Fibroblast of lung (primary cell): ENCODE results near the gene ZNF789. TPM values are rescaled to one million over a fixed set of nuclear protein-coding genes. Genes with fewer than 3 reads are reported as not detected.

ENCODE experiments used
- DNase-seq, 2 donors: peaks; one replicate each; pipeline versions ENCODE4 v3.0.0 to v3.0.0-alpha.2; 2010; ENCODE audit warnings: low read depth in 2 of 2
- H2AFZ ChIP-seq: 2 replicates; pipeline ENCODE4 v1.5.1; 2012; ENCODE audit warnings: low read length, control low read depth, inconsistent platforms
- H3K27ac ChIP-seq: 2 replicates; pipeline ENCODE4 v1.5.1; 2011; ENCODE audit warnings: low read length, control low read depth; ENCODE audit not compliant: insufficient read depth
- H3K27me3 ChIP-seq: 2 replicates; pipeline ENCODE4 v1.5.1; 2011; ENCODE audit warnings: mild to moderate bottlenecking, low read length; ENCODE audit not compliant: control insufficient read depth, insufficient read depth
- H3K36me3 ChIP-seq: 2 replicates; pipeline ENCODE4 v1.5.1; 2011; ENCODE audit warnings: low read length; ENCODE audit not compliant: control insufficient read depth, insufficient read depth
- H3K4me1 ChIP-seq: 2 replicates; pipeline ENCODE4 v1.5.1; 2011; ENCODE audit warnings: low read length; ENCODE audit not compliant: control insufficient read depth, insufficient read depth; ENCODE audit errors: extremely low read depth
- H3K4me2 ChIP-seq: 2 replicates; pipeline ENCODE4 v1.5.1; 2011; ENCODE audit warnings: low read length, control low read depth; ENCODE audit not compliant: insufficient read depth; ENCODE audit errors: extremely low read depth
- H3K4me3 ChIP-seq, 4 experiments: fragments of 200-600 bp in 1 of 4; sonication (generic) in 1 of 4; replicated peaks in 1 of 4; 2 replicates each; pipeline ENCODE4 v1.5.1; 2011 to 2016; ENCODE audit warnings: low read length in 4 of 4, low read depth in 3 of 4, mild to moderate bottlenecking in 3 of 4, control low read depth in 2 of 4, inconsistent platforms in 1 of 4, mixed read lengths in 1 of 4; ENCODE audit not compliant: insufficient read depth in 1 of 4; ENCODE audit errors: control extremely low read depth in 1 of 4
- H3K79me2 ChIP-seq: 2 replicates; pipeline ENCODE4 v1.5.1; 2012; ENCODE audit warnings: mild to moderate bottlenecking, low read length, inconsistent platforms; ENCODE audit not compliant: control insufficient read depth, insufficient read depth
- H3K9ac ChIP-seq: 2 replicates; pipeline ENCODE4 v1.5.1; 2011; ENCODE audit warnings: mild to moderate bottlenecking, low read length, control low read depth; ENCODE audit not compliant: insufficient read depth
- H3K9me3 ChIP-seq: 2 replicates; pipeline ENCODE4 v1.5.1; 2012; ENCODE audit warnings: low read depth, low read length; ENCODE audit not compliant: control insufficient read depth, insufficient read depth
- H4K20me1 ChIP-seq: 2 replicates; pipeline ENCODE4 v1.5.1; 2011; ENCODE audit warnings: low read length; ENCODE audit not compliant: control insufficient read depth, insufficient read depth; ENCODE audit errors: extremely low read depth
- EZH2 ChIP-seq: IDR thresholded peaks from 2 replicates; pipeline ENCODE4 v1.5.1; 2012; ENCODE audit warnings: low read length, control low read depth, mild to moderate bottlenecking; ENCODE audit errors: missing control alignments
- polyA plus RNA-seq, 2 donors: library from polyadenylated mRNA; depleted of rRNA in 1 of 2; stranded (reverse) in 1 of 2; unstranded in 1 of 2; fragments of >200 nt; gene quantifications; 2 replicates each; pipeline ENCODE4 v1.2.1, GENCODE V29; 2011 to 2012; ENCODE audit warnings: missing spikeins in 1 of 2
- total RNA-seq: library from RNA; depleted of rRNA; stranded (reverse); fragments of >200 nt; gene quantifications from 2 replicates; pipeline ENCODE4 v1.2.1, GENCODE V29; 2014
- TF ChIP-seq, protein P1 (sequence below), 2 donors: IDR thresholded peaks in 1 of 2; conservative IDR thresholded peaks in 1 of 2; 1 replicate in 1 of 2; 2 replicates in 1 of 2; pipeline ENCODE4 v1.5.1; 2011 to 2012; ENCODE audit warnings: low read length in 2 of 2, control low read depth in 1 of 2, inconsistent platforms in 1 of 2, low read depth in 1 of 2, mild to moderate bottlenecking in 1 of 2

The ZNF789 gene
- total and polyA plus RNA-seq, 2 donors (not counting 1 experiment from before 2014, with no cell fraction given), result 4.8 to 8.7 TPM

DNA sequence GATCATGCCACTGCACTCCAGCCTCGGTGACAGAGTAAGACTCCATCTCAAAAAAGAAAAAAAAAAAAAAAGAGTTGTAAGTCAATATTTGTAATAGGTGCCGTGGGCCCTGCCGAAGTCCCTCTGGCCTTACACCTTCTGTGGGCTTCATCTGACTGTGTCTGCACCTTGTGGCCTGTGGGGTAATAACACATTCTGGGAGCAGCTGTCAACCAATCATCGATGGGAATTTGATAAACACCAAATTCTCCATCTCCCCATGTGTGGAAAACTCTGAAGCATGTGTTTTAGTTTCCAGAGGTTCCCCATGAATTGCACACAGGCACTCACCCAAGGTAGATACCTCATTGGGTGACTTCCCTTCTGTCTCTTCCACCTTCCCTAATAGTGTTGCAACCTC lies 16.5 kb downstream of the ZNF789 start:
- no peak overlapping the region for H3K27ac ChIP-seq
- H3K4me1 ChIP-seq, result no peaks in the 10 kb centered on the region
- no peak overlapping the region for H3K9ac ChIP-seq
- no peaks in the 10 kb centered on the region for H3K27me3 ChIP-seq
- H3K79me2 ChIP-seq, result no peaks in the 10 kb centered on the region
- TF ChIP-seq EZH2, result no peak
- TF ChIP-seq, protein P1, sequence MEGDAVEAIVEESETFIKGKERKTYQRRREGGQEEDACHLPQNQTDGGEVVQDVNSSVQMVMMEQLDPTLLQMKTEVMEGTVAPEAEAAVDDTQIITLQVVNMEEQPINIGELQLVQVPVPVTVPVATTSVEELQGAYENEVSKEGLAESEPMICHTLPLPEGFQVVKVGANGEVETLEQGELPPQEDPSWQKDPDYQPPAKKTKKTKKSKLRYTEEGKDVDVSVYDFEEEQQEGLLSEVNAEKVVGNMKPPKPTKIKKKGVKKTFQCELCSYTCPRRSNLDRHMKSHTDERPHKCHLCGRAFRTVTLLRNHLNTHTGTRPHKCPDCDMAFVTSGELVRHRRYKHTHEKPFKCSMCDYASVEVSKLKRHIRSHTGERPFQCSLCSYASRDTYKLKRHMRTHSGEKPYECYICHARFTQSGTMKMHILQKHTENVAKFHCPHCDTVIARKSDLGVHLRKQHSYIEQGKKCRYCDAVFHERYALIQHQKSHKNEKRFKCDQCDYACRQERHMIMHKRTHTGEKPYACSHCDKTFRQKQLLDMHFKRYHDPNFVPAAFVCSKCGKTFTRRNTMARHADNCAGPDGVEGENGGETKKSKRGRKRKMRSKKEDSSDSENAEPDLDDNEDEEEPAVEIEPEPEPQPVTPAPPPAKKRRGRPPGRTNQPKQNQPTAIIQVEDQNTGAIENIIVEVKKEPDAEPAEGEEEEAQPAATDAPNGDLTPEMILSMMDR (conservative IDR thresholded peaks at IDR 0.05 in 1 of 2, IDR thresholded peaks at IDR 0.05 in 1 of 2; ENCODE audit: low read depth in 1 of 2, low read length in 2 of 2), result no peak
- no peak overlapping the region for H3K4me3 ChIP-seq
- H3K36me3 ChIP-seq, result peaks cover 11% of the 10 kb centered on the region
- H2AFZ ChIP-seq, result no peak overlapping the region
- H3K4me2 ChIP-seq, result no peak overlapping the region
- no peak for DNase-seq
- no peaks in the 10 kb centered on the region for H4K20me1 ChIP-seq
- H3K9me3 ChIP-seq, result peaks cover 4% of the 10 kb centered on the region

DNA sequence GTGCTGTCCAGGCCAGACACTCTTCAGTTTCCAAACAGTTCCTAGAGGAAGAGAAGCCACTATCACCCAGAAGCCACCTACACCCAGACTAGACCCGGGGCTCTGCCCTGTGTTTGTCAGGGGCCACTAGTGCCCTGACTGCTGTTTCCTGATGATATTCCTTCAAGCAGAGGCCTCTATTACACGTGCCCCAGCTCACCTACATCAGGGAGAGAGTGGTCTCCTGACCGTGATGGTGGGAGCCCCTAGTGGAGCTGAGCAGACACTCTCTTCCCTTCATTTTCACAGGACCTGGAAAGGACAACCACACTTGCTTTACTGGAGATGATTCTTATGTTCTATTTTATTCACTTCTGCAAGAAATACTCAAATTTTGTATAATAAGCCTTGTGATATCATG lies 18.2 kb downstream of the ZNF789 start:
- Histone ChIP-seq H4K20me1 (no peaks in the 10 kb centered on the region), H3K4me3 (no peak overlapping the region), H3K4me2 (no peak overlapping the region), H3K9ac (no peak overlapping the region), H3K4me1 (no peaks in the 10 kb centered on the region), H3K27ac (no peak overlapping the region), H3K36me3 (peaks cover 12% of the 10 kb centered on the region), H3K79me2 (no peaks in the 10 kb centered on the region), H2AFZ (no peak overlapping the region), H3K9me3 (peaks cover 5% of the 10 kb centered on the region), H3K27me3 (no peaks in the 10 kb centered on the region)
- no peak for DNase-seq
- TF ChIP-seq, protein P1 (conservative IDR thresholded peaks at IDR 0.05 in 1 of 2, IDR thresholded peaks at IDR 0.05 in 1 of 2; ENCODE audit: low read depth in 1 of 2, low read length in 2 of 2), result no peak
- TF ChIP-seq EZH2, result no peak

DNA sequence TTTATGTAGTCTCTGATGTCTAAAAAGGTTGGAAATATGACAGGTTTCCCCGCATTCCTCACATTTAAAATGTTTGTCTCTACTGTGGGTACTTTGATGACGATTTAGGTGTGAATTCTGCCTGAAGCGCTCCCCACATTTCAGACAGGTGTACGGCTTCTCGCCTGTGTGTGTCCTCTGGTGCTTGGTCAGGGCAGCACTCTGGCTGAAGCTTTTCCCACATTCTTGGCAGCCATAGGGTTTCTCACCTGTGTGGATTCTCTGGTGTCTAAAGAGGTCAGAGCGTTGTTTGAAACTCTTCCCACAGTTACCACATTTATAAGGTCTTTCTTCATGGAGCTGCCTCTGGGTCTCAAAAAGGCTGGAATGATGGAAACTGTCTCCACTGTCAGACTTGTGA lies 21.1 kb downstream of the ZNF789 start:
- Histone ChIP-seq H3K4me1 (peaks cover 3% of the 10 kb centered on the region), H3K9ac (no peak overlapping the region), H4K20me1 (no peaks in the 10 kb centered on the region), H3K4me2 (no peak overlapping the region), H3K27me3 (no peaks in the 10 kb centered on the region), H3K27ac (no peak overlapping the region), H3K79me2 (peaks cover 25% of the 10 kb centered on the region), H3K36me3 (peaks cover 22% of the 10 kb centered on the region), H3K4me3 (no peak overlapping the region), H3K9me3 (peaks cover 5% of the 10 kb centered on the region), H2AFZ (no peak overlapping the region)
- DNase-seq, result no peak
- TF ChIP-seq EZH2, result no peak
- TF ChIP-seq, protein P1 (conservative IDR thresholded peaks at IDR 0.05 in 1 of 2, IDR thresholded peaks at IDR 0.05 in 1 of 2; ENCODE audit: low read depth in 1 of 2, low read length in 2 of 2), result no peak
